GM18861 (cell line): ENCODE data around the gene SDHD.

Source experiments
- ATAC-seq: cut with Tn5 transposase; IDR thresholded peaks from one replicate; pipeline ENCODE4 v1.9.1; 2021; ENCODE audit not compliant: unreplicated experiment

The SDHD gene

DNA sequence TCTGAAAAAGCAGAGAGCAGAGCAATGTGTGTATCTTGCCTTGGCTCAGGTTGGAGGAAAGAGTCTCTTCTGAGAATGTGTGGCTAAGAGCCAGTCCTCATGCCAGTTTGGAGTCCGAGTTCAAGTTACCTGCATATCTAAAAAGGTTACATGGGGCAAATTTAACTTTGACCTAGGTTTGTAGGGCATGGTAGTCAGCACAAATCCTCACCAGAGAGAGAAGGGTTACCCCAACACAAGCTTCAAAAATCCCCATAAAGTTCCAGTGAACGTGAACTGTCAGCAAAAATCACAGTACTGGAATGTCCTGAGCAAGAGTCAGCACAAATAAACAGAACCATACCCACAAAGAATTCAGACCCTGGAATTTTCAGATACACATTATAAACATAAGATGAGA is 13.8 kb downstream of the SDHD start:
- ATAC-seq = no peak

DNA sequence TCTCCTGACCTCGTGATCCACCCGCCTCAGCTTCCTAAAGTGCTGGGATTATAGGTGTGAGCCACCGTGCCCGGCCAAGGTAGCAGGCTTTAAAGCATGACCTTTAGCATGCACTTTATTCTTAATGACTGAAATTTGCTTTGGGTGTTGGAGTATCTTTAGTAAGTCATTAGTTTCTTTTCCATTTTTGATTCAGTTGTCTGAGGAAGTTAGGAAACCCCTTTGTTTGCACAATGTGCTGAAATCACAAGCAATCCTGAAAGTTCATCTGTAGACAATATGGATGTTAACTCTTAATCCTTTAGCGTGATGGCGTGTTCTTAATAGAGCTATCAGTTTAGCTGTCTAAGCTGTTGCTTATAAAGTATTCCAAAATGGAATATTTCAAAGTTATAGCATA is 16.8 kb downstream of the SDHD start:
- ATAC-seq = no peak

DNA sequence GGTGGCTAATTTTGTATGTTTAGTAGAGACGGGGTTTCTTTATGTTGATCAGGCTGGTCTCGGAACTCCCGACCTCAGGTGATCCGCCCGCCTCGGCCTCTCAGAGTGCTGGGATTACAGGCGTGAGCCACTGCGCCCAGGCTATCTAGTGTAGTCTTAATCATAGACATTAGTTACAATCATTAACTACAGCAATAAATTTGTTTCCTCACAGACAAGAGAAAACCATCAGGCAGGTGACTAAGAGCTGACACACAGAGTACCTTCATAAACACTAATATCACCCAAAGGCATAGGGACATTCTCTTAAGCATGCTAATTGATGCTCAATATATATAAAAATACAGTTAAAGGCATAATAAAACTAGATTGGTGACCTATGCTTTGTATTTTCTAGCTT is 19.4 kb downstream of the SDHD start:
- no peak for ATAC-seq

DNA sequence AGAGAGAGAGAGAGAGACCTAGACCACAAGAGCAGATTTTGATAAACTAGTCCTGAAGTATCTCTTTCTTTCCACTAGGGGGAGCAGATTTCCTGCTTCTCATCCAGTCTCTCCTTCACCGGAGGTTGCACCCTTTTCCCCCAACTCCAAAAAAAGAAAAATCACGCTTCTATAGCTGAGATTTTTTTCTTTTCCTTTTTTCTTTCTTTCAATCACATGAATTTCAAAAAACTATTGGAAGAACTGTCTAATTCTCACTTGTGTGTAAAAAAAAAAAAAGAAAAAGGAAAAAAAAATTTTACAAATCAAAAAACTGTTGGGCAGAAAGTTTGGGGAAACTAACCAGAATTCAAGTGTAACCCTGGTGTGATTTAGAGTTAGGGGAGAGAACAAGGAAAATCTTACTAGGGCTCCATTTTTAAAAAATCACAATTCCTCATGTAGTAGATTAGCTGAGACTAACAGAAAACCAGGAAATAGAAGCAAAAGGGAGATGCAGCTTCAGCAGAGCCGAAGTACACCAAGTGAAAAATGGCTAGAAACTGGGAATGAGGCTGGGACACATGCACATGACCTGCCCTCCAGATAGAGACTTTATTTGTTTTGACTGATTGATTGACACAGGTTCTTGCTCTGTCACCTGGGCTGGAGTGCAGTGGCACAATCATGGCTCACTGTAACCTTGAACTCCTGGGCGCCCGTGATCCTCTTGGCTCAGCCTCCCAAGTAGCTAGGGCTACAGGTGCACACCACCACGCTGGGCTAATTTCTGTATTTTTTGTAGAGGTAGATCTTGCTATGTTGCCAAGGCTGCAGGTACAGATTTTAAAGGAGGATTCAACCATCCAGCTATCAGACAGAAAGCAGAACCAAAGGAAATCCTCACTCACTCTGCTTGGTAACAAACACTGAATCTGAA is 27.1 kb downstream of the SDHD start:
- peak; percentile 64 for ATAC-seq

DNA sequence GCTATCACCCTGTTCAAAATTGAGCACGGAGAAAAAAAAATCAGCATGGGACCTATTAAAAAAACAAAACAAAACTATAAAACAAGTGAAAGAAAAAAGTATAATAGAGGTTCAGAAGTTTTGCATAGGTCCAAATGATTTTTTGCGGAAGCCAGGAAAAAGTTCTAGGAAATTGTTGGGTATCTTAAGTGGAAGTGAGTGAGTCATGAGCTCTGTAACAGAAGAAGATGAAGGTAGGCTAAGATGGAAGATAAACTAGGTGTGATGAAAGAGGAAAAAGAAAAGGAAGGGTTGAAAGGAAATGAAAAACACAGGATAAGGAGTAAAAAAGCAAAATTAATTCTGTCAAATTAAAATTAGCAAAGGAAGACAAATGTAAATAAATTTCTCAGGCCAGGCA is 27.8 kb downstream of the SDHD start:
- no peak for ATAC-seq

DNA sequence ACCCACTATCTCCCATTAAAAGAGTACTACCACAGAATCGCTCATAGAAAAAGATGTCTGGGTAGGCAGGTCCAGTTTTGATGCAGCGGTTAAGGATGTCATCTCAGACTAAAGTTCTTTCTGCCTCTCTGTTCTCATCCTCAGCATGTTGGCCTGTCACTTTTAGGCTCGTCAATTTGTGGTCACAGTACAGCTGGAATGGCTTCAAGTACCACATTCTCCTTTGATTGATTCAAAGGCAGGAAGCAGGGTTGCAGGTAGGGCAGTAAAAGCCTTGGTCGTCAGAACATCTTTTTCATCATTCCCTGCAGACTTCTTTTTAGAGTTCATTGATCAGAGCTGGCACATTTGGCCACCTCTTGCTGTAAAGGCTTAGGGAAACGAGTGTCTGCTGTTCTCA is 28.7 kb downstream of the SDHD start:
- no peak for ATAC-seq

DNA sequence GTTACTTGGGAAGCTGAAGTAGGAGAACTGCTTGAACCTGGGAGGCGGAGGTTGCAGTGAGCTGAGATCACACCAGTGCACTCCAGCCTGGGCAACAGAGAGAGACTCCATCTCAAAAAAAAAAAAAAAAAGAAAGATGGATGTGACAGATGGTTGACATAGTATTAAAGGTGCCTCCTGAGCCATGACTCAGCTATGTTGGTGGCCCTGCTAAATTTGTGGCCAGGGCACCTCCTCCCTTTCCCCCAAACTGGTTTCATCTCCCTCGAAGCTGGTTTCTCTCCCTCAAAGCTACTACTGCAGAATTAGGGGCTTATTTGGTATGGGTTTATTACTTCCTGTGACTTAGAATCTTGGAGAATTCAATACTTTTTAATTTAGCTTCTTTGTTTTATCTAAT is 31.5 kb downstream of the SDHD start:
- no peak for ATAC-seq

DNA sequence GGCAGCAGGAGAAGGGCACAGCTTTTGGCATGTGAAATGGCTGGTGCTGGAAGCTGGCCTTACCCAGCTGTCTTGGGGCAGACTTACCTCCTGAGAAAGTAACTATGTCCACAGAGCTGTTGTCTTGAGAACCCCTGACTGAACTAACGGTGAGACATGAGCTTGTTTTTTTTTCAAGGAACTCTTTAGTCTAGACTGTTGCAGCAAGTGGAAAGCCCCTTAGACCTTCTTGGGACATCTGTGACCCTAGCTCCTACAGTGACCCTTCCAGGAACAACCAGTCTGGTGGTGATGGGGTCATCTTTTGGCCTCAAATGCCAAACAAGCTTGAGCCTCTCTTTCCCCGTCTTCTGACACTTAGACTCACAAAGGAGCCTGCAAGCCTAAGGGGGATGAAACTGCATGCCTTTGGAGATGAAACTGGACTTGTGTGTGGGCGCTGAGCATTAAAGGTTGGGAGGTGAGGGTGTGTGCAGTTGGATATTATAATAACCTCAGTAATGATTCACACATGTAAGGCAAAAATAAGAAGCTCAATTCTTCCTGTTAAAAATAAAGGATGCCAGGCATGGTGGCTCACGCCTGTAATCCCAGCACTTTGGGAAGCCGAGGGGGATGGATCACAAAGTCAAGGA is 35.4 kb downstream of the SDHD start:
- no peak for ATAC-seq

DNA sequence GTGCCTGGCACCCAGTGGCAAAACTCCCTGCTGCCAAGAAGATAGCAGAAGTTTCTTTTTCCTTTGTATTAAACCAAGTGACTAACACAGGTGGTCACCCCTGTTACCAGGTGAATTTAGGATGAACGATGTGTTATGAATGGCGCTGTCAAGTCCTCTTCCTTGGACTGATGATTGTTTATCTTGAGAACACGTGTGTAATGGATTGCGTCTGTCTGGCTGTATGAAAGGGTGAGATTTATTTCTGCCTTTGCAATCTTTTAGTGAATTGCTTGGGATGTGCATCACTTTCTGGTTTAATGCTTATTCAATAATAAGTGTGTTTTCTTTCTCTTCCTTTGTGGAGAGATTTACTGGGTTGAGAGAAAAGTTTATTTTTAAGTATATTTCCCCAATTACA is 36.5 kb downstream of the SDHD start:
- no peak for ATAC-seq

DNA sequence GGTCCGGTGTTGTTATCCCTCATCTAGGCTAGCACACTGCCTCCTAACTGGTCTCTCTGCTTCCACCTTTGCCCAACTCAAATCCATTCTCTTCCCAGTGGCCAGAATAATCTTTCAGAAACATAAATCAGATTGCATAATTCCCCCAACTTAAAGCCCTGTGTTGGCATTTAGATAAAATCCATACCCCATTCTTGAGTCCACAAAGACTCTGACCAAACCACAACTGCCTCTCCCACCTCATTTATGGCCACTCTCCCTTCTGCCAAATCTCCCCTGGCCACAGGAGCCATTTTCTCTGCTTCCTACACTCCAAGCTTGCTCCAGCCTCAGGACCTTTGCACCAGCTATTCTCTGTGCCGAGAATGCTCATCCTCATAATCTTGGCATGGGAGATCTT is 40.4 kb downstream of the SDHD start:
- ATAC-seq = no peak

DNA sequence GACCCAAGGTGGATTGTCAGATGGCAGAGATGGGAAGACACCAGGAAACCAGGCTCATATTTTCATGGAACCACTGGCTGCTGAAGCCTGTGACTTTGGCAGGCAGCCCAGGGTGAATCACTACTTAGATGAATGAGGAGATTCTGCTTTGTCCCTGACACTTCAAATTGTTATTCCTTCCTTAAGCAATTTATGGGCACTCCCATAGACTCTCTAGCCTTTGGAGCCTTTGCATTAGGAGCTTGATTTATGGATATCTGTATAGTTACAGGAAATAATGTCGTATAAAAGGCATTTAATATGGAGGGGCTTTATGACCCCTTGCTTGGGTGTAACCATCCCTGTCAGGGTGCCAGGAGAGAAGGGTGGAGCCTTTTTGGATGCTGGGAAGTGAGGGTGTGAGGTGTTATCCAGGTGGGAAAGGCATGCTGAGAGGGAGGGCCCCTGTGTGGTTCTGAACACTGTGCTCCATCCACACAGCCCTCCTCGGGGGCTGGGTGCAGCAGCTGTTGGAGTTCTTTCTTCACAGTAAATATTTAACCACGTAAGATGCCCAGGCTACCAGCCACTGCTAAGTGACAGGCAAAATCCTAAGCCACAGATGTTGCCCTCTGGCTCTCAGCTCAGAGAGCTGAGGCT is 41.9 kb downstream of the SDHD start:
- ATAC-seq = no peak

DNA sequence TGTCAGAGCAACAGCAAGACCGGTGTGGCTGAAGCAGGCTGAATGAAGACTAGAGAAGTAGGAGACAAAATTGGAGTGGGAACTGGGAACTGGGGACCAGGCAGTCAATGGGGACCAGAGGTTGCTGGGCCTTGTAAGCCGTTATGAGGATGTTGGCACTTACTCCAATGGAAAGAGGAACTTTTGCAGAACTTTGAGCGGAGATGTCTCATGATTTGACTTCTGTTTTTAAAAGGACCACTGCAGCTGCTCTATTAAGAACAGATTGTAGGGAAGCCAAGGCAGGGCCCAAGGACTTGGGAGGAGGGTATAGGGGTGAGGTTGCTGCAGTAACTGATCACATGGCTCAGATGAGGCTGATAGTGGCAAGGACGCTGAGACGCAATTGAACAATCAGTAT is 43.0 kb downstream of the SDHD start:
- ATAC-seq = no peak

DNA sequence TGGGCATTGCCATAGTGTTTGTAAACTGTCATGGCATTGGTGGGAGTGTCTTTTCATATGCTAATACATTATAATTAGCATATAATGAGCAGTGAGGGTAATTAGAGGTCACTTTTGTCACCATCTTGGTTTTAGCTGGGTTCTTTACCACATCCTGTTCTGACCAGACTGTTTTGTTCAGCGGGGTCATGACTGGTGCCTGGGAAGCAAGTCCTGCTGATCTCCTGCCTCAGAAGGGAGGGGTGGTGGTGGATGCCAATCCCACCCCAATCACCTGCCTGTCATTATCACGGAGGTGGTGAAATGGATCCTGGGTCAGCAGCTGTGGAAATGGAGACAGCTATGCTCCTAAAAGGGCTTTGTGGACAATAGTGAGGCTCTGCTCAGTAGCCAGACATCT is 46.1 kb downstream of the SDHD start:
- no peak for ATAC-seq

DNA sequence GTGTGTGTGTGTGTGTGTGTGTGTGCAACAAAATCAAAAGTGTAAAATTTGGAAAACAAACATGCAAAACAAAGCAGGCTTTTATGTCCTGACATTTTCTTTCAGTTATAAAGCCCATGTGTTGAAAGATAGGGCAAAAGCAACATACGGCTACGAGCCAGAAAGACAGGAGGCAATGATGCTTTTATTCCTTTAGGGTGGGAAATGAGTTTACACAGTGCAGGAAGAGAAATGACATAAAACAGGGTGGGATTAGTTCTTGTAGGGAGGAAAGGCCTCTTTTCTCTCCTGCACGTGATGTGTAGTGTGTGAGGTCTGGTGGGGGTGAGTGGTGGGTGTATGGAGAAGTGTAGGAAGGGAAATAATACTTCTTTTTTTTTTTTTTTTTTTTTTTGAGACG is 47.8 kb downstream of the SDHD start:
- ATAC-seq = no peak

DNA sequence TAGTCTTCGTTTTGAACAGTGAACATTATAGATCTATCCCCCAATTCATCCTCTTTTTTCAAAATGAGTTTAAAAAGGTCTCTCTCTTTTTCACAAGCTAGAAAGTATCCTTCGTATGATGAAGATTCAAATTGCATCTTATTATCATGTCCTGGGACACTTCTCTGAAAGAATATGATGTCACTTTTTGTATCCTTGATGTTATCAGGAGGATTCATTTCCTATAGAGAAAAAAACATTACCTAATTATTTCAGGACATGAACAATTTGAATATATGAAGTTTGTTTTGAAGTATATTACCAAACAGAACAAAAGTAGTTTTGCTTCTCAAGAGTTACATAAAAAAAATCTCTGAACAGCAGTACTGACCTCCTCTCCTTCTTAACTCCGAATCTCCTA is 56.9 kb downstream of the SDHD start:
- no peak for ATAC-seq
